Right forelimb (tissue), 1 donor: ENCODE data around the gene ACHE.
"Not testable (repeated sequence)": the region's sequence is repeated elsewhere in the genome, so short reads cannot be mapped to it uniquely, and the experiment has no call there.

Source experiments
- DNase-seq: peaks from one replicate; pipeline ENCODE4 v3.0.0-alpha.2; 2018

ACHE gene

DNA sequence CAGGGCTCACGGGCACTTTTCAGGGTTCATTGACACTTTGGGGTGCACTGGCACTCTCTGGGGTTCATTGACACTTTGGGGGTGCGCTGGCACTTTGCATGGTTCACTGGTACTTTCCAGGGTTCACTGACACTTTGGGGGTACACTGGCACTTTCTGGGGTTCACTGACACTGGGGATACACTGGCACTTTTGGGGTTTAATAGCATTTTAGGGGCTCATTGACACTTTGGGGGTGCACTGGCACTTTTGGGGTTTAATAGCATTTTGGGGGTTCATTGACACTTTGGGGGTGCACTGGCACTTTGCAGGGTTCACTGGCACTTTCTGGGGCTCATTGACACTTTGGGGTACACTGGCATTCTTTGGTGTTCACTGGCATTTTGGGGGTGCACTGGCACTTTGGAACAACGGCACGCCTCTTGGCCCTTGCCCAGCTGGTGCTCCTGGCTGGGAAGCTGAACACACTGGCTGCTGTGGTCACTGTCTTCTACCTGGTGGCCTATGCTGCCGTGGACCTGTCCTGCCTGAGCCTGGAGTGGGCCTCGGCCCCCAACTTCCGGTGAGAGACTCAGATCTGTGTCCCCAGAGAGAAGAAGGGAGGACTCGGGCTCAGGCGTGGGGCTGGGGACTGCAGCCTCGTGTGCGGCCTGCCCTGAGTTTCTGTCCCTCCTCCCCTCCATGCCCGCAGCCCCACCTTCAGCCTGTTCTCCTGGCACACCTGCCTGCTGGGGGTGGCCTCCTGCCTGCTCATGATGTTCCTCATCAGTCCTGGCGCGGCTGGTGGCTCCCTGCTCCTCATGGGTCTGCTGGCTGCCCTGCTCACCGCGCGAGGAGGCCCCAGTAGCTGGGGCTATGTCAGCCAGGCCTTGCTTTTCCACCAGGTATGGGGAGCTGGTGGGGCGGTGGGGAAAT lies 34.7 kb downstream of the ACHE start:
- DNase-seq: no peak

DNA sequence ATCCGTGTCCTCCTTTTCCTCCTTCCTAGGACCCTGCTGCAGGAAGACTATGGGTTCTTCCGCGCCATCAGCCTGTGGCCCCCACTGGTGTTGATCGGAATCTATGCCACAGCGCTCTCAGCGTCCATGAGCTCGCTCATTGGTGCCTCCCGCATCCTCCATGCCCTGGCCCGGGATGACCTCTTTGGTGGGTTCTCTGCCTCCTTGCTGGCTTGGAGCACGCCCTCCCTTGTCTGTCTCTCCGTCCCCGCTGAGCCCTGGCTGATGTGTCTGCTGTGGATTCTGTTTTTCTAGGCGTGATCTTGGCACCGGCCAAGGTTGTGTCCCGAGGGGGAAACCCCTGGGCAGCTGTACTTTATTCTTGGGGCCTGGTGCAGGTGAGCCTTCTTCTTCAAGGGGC lies 35.8 kb downstream of the ACHE start:
- no peak for DNase-seq

DNA sequence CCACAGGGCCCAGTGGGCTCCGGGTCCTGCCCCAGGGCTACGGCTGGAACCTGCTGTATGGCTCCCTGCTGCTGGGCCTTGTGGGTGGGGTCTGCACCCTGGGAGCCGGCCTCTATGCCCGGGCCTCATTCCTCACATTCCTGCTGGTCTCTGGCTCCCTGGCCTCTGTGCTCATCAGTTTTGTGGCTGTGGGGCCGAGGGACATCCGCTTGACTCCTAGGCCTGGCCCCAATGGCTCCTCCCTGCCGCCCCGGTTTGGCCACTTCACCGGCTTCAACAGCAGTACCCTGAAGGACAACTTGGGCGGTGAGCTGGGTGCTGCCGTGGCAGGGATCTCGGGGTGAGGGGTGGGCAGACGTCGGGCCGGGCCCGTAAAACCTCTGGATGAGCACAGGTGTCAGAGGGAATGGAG lies 38.8 kb downstream of the ACHE start:
- DNase-seq: no peak

DNA sequence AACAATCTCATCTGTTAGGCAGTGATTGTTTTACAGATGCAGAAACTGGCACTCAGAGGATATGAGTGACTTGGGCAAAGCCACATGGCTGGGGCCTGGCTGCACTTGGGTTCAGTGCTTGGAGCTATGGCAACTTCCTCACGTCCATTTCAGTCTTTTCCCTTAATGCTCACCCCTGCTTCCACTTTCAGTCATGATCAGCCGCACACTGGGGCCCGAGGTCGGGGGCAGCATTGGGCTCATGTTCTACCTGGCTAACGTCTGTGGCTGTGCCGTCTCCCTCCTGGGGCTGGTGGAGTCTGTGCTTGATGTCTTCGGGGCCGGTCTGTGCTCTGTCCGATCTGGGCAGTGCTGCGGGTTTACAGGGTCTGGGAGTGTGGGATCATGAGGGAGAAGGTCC lies 40.2 kb downstream of the ACHE start:
- no peak for DNase-seq

DNA sequence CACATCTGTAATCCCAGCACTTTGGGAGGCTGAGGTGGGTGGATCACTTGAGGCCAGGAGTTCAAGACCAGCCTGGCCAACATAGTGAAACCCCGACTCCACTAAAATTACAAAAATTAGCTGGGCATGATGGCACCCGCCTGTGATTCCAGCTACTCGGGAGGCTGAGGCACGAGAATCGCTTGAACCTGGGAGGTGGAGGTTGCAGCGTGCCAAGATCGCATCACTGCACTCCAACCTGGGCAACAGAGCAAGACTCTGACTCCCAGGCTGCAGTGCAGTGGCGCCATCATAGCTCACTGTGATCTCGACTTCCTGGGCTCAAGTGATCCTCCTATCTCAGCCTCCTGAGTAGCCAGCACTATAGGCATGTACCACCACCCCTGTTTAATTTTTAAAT lies 40.8 kb downstream of the ACHE start:
- DNase-seq: not testable (repeated sequence)

DNA sequence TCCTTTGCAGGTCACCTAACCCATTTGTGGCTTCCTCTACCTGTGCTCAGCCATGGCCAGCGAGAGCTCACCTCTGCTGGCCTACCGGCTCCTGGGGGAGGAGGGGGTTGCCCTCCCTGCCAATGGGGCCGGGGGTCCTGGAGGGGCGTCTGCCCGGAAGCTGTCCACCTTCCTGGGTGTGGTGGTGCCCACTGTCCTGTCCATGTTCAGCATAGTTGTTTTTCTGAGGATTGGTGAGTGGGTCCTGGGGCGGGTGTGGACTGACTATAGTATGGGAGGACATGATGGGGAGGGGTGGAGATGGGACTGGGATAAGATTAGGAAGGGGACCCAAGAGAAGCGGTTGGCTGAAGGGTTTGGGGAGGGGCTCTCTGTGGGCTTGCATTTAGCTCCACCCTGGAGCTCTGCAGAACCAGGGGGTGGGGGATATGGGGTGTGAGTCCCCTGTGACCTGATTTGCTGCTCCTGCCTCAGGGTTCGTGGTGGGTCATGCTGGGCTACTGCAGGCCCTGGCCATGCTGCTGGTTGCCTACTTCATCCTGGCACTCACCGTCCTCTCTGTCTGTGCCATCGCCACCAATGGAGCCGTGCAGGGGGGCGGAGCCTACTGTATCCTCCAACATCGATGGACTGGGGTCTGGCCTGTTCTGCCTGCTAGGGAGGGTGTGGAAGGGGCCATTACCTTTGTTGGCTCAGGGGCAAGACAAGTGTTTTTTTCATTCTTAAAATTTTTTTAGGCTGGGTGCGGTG lies 41.4 kb downstream of the ACHE start:
- DNase-seq: no peak

DNA sequence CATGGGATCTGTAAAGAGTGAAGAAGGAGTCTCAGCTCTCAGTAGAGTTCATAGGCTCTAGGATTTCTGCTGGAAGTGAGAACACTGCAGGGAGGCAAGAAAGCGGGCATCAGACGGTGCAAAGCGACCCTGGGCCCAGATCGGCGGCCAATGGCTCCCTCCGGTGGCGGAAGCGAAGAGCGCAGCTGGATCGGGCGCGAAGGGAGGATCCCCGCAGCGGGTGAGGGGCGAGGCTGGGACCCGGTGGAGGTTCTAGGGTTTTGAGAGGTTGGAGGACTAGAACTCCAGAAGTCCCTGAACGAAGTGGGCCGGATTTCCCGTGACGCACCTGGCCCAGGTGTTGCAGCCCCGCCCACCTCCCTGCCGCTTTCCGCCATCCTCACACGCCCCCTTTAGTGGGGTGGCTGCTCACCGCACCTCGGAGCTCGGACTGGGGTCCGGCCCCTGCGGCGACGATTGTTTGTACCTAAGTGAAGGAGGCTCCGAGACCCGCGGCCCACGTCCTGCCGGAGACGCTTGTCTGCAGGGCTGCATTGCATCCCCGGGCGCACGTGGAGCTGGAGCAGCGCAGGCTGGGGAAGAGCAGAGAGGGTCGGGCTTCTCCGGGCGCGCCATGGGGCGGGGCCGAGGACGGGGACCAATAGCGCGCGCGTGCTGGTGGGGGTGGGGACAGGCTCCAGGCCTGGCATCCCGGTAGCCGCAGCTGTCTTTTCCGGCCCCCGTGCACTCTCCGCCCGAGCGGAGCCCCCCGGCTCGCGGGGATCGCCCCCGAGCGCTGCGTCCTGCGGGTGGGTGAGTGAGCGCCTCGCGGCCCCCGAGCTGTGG lies 43.4 kb downstream of the ACHE start, which contains the start of gene SLC12A9:
TSS of gene SLC12A9 (plus strand) at position 666 of the 825 bp plus-strand sequence. CDS start 1,485 bp downstream, outside the sequence.
- peak; percentile 93 for DNase-seq

DNA sequence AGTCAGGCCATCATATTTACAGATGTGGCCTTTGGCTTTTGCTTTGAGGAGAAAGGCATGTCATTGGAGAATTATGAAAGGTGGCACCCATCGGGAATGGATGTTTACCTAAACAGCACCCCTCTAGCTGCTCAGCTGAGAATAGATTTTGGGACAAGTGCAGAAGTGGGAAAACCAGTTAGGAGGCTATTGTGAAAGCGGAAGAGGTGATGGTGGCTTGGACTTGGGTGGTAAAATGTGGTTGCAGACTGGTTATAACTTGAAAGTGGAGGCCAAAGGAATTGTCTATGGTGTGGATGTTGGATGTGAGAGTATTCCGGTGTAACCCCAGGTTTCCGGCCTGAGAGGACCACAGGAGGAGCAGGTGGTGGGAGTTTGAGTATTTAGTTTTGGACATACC lies 48.3 kb downstream of the ACHE start:
- no peak for DNase-seq

DNA sequence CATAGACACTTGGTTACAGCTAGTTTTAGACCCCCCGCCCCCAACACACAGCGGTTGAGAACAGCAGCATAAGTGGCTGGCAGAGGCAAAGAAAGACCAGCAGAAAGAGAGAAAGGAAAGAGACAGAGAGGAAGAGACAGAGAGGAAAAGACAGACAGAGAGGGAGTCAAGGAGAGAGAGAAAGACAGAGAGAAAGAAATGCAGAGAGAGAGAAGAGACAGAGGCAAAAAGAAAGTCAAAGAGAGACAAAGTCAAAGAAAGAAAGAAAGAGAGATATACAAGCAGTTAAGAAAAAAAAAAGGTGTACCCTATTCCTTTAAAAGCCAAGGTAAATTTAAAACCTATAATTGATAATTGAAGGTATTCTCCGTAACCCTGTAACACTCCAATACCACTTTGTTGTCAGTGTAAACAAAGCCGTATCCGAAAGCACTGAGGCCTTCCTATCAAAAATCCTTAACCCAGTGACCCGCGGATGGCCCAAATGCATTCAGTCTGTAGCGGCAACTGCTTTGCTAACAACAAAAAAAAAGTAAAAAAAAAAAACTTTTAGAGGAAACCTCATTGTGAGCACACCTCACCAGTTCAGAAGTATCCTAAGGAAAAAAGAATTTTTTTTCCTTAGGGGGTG lies 55.1 kb downstream of the ACHE start:
- DNase-seq: no peak
